Right lung (tissue), 5 donors: Measurements from ENCODE around the gene MYO18B. TPM values are rescaled to one million over a fixed set of nuclear protein-coding genes. Genes with fewer than 3 reads are reported as not detected.
"Not testable (repeated sequence)": the region's sequence is repeated elsewhere in the genome, so short reads cannot be mapped to it uniquely, and the experiment has no call there.

Source experiments
- DNase-seq, 2 donors: peaks; one replicate each; pipeline ENCODE4 v3.0.0-alpha.2; 2013
- polyA plus RNA-seq, 5 donors: library from polyadenylated mRNA; unstranded; fragments of 120-200 nt; gene quantifications; one replicate each; pipeline versions ENCODE4 v1.2.1 to v1.2.3, GENCODE V29; 2013; ENCODE audit warnings: inconsistent platforms in 1 of 5, low replicate concordance in 1 of 5; ENCODE audit not compliant: insufficient read length in 5 of 5, insufficient read depth in 1 of 5

MYO18B gene
- polyA plus RNA-seq, 5 donors: 0.11 to 3.4 (median 0.15) TPM

DNA sequence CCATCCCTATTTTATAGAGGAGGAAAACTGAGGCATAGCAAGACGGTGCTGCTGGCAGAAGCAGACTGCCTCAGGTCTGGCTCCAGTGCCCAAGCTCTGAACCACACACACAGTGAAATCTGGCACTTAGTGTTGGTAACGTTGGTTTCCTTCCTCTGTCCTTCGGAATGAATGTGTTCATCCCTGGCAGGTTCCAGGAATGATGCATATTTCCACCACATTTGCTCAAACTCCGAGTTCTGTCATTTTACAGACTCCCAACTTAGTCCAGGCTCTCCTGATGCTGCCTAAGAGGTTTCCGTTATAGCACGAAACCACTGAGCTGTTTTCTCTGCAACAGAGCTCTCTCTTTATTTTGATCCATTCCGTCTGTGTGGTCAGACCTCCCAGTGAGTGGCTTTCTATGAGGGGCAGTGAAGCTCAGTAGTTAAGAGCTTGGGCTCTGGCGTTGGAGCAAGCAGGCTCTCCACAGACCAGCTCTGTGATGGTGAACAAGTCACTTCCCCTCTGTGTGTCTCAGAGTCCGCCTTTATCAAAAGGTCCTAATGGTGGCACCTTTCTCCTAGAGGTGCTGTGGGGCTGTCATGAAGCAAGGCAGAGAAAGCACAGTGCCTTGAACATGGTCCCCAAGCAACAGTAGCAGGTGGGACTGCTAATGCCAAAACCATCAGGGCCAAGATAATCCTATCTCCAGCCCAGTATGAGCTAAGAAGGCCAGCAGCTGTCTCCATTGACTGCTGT lies 200.3 kb downstream of the MYO18B start:
- DNase-seq: no peak

DNA sequence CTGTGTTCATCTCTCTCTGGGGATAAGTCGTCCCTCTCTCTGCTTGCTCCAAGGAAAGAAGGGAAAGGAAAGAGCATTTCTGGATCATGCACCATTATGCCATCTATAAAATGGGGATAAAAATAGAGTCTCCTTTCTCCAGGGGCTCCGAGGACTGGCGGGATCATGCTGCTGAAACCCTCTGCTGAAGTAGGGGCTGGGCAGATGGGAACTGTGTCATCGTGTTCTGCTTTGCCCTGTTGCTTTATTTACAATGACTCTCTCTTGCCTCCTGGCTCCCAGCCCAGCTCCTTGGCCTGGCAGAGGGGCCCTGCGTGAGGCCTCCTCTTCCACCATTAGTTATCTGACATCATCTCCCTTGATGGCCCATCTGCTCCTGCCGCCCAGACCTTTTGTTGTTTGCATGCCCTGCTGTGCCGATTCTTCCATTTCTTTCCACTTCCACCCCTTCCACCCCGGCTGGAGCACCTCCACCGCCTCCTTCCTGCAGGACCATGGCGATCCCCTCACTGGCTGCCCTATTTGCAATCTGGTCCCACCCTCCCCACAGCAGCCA lies 200.9 kb downstream of the MYO18B start:
- no peak for DNase-seq

DNA sequence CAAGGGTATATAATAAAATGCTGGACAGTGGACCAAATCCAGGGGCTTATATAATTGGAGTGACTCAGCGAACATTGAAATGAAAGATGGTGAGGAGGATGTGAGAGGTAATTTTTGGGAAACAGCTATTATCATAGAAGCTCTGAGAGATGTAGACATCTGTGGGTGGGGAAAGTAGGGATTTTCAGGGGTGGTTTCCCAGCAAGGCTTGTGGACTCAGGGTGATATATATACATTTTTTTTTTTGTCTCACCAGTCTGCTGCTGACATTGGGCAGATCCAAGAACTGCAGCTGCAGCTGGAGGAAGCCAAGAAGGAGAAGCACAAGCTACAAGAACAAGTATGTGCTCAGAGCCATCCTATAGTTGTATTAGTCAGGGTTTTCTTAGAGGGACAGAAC lies 208.1 kb downstream of the MYO18B start:
- no peak for DNase-seq

- no peak for DNase-seq
Measured at GRCh38 chr22:25953276-25953675, 211.3 kb downstream of the MYO18B start.

GRCh38 chr22:25953919-25954318 lies 211.9 kb downstream of the MYO18B start:
- DNase-seq: no peak

- no peak for DNase-seq
Measured at GRCh38 chr22:25955323-25955722, 213.3 kb downstream of the MYO18B start.

DNA sequence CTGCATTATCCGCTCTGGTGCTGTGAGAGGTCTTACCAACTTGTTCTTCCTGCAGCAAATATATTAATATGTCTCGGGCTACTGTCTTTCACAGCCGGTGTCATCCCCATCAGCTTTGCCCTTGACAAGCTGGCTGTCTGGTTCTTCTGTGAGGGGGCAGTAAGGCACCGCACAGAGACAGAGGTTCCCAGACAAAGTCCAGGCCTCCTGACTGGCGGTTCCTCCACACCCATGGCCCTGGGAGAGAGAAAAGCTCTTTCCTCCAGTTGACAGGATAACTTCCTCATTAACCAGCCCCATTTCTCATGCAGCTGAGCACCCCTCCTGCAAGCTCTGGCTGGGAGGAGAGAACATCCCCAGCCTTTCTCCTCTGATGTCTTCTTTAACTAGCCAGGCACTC lies 214.8 kb downstream of the MYO18B start:
- no peak for DNase-seq

- DNase-seq: no peak
Measured at GRCh38 chr22:25959818-25960774, 218.1 kb downstream of the MYO18B start.

DNA sequence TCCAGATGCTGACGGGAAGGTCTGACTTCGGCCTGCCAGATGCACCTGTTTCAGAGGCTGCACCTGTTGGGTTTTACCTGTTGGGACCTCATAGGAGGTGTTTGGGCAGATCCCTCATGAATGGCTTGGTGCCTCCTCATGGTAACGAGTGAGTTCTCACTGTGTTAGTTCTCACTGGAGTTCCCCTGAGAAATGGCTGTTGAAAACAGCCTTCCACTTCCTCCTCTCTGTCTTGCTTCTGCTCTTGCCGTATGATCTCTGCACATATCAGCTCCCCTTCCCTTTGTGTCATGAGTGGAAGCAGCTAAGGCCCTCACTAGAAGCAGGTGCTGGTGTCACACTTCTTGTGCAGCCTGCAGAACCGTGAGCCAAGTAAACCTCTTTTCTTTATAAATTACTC lies 219.7 kb downstream of the MYO18B start:
- no peak for DNase-seq

DNA sequence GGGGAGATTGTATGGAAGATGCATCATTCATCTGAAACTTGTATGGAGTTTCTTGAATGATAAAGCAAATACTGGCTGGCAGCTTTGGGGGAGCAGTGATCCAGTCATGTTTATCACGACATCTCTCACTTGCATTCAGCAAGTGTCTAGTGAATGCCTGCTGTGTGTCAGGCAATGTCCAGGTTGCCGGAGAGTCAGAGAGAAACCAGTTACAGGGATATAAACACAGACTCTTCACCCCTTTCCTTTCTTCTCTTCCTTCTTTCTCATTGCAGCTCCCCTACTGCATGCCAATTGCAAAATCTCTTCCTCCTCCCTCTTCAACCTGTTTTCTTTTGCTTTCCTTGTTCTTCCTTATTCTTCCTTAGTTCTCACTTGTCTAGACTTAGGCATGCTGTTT lies 220.7 kb downstream of the MYO18B start:
- no peak for DNase-seq

DNA sequence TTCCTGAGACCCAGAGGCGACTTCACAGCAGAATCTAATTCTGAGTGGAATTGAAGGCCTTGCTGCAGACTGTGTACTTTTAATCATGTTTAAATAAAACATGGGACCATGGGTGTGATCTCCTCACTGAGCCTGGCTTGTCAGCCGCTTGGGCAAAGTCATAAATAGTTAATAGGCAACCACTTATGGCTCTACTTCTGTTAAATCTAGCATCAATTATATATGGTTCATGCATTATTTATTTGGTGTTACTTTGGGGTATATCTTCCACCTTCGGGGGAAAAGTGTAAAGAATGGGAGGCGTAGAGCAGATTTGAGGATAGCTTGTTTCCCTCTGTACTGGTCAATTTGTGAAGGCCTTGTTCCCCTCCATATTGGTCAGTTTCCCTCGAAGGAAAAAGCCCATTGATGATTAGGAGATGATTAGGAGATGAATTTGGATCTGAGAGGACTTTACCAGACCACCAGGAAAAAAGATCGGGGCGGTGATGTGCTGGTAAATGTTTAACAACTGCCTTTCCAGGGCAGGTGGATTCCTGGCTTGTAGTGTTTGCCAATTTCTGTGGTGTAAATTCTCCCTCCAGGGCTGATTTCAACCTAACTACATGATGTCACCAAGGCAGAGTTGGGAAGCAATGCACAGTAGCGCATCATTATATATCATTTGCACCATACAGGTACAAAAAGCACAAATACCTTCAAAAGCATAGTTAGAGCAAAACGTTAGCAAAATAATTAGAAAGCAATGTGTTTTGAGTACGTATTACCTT lies 223.2 kb downstream of the MYO18B start:
- DNase-seq: no peak

DNA sequence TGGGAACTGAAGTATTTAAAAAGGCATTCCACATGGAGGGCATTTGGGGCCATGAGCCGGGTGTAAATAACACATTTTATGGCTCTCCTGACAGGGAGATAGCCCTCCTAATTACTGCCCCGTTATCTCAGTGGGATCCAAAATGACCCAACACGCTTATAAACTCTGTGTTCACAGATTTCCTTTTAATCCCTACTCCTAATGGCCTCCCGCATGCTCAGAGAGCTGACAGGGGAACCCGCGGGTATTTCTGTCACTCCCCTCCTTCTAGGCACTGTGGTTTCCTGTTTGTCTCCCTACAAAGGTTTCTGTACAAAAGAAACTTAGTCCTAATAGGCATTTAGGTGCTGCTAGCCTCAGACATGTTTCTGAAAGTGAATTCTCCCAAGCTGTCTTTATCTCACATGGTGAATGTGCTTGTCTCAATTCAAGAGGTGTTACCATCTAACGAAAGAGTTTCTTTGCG lies 224.5 kb downstream of the MYO18B start:
- no peak for DNase-seq

DNA sequence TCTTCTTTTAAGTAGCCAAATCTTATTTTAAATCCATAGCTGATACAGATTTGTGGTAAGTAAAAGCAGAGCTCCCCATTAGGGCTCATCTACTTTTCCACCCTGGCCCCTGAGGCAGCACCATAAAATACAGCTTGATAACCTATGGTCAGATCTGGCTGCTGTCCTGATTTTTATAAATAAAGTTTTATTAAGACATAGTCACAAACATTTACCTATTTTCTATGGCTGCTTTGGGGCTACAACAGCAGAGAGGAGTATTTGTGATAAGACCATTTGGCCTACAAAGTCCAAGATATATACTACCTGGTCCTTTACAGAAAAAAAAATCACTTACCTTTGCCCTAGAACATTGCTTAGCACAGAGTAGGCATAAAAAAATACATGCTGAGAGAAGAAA lies 227.3 kb downstream of the MYO18B start:
- no peak for DNase-seq

GRCh38 chr22:25969901-25970300 lies 227.9 kb downstream of the MYO18B start:
- DNase-seq: no peak

DNA sequence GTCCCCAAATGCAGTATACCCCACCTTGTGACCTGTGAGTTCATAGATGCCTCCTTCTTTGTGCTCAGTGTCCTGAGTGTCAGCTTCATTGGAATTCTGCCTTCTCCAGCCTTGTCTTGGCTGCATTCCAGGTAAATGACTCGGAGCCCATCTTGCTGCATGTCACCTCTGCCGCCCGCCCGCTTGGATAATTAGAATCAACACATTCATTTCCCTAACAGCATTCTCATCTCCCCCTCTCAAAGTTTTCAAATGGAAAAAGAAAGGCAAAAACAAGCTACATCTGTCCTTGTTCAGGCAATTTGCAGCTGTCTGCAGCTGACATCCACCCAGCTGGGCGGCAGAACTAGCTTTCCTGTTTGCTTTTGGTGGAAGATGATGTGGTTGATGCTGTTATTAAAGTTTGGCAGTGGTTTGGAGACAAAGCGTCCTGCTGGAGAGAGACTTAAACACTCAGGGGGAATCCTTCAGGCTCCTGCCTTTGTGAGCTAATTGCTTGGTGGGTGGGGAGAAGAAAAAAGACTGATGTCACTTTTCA lies 228.5 kb downstream of the MYO18B start:
- peak; percentile 4 to 63 for DNase-seq

DNA sequence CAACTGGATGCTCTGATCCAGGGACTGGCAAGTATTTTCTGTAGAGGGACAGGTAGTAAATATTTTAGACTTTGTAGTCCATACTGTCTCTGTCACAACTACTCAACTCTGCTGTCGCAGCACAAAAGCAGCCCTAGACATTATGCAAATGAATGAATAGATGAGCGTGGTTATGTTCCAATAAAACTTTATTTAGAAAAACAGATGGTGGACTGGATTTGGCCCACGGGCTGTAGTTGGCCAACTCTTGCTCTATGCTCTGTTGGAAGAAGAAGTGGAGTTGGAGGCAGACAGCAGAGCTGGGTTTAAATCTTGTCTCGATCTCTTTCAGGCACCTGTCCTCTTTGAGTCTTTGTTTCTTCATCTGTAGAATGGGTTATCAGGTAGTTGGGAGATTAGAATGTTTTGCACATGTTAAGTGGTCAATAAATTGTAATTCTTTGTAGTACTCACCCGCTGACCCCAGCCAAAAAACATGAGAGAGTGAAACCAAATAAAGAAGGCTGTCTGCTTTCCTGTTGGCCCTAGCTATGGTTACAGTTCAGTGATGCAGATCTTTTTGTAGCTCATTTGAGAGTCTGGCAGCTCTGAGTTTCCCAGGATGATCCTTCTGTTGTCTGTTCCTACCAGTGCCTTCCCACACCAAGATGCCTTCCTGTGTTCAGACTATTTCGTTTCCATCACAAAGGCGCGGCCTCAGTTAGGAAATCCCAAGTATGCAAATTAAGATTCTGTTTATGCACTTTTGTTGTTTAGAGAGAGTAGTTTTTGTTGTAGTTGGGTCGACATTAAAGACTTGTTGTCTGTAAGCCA lies 229.2 kb downstream of the MYO18B start:
- DNase-seq: no peak

DNA sequence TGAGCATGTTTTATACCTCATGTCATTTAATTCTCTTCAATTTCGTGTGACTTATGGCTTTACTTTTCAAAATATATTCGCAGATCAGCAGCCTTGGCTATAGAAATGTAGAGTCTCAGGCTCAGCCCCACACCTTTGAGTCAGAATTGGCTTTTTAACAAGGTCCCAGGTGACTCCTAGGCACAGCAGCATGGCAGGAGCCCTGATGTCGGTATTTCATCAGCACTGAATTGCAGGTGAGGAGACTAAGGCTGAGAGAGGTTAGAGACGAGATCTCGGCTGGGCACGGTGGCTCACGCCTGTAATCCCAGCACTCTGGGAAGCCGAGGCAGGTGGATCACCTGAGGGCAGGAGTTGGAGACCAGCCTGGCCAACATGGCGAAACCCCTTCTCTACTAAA lies 230.4 kb downstream of the MYO18B start:
- no peak for DNase-seq

DNA sequence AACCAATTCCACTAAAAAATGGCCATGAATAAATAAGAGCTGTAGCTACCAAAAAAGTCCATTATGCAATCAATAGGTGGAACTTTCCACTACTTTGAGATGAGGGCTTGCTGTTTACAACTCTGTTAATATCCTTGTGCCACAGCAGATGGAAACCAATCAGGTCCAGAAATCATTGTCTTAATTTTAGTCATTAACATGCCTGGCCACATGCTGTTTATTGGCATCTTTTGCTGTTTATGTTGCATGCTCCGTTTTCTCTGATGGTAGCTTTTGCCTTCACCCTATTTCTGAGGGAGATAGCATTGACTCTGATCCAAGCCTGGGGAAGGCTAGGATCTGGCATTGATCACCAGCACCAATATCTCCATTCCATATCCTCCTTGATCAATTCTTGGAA lies 234.4 kb downstream of the MYO18B start:
- DNase-seq: no peak

GRCh38 chr22:25979968-25980367 lies 238.0 kb downstream of the MYO18B start:
- DNase-seq: no peak

- DNase-seq: not testable (repeated sequence)
Measured at GRCh38 chr22:25984911-25985310, 242.9 kb downstream of the MYO18B start.

GRCh38 chr22:25987948-25988347 lies 246.0 kb downstream of the MYO18B start:
- DNase-seq: no peak
